Peyer's patch (tissue), 4 donors: Measurements from ENCODE around the gene TIAM2.

Experiments
- POLR2A ChIP-seq, 2 donors: fragments of 450-650 bp; IDR thresholded peaks; one replicate each; pipeline ENCODE4 v1.5.1; 2017; ENCODE audit warnings: antibody characterized with exemption in 2 of 2, mild to moderate bottlenecking in 2 of 2, moderate library complexity in 2 of 2
- TF ChIP-seq, protein P1 (sequence below), 6 experiments: fragments of 450-650 bp in 4 of 6; fragments of 200-600 bp in 2 of 6; sonication (generic) in 1 of 6; IDR thresholded peaks; one replicate each; pipeline ENCODE4 v1.5.1; 2017 to 2019; ENCODE audit warnings: antibody characterized with exemption in 6 of 6, mild to moderate bottlenecking in 3 of 6, moderate library complexity in 1 of 6

GRCh38 chr6:155004576-155005372 is 9.7 kb downstream of the TIAM2 start:
- TF ChIP-seq, protein P1, sequence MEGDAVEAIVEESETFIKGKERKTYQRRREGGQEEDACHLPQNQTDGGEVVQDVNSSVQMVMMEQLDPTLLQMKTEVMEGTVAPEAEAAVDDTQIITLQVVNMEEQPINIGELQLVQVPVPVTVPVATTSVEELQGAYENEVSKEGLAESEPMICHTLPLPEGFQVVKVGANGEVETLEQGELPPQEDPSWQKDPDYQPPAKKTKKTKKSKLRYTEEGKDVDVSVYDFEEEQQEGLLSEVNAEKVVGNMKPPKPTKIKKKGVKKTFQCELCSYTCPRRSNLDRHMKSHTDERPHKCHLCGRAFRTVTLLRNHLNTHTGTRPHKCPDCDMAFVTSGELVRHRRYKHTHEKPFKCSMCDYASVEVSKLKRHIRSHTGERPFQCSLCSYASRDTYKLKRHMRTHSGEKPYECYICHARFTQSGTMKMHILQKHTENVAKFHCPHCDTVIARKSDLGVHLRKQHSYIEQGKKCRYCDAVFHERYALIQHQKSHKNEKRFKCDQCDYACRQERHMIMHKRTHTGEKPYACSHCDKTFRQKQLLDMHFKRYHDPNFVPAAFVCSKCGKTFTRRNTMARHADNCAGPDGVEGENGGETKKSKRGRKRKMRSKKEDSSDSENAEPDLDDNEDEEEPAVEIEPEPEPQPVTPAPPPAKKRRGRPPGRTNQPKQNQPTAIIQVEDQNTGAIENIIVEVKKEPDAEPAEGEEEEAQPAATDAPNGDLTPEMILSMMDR (IDR thresholded peaks at IDR 0.05) = no peak
- TF ChIP-seq POLR2A (IDR thresholded peaks at IDR 0.05) = no peak
